Mammary epithelial cell (primary cell): ENCODE results near the gene RCAN1.

ENCODE experiments used
- EZH2 ChIP-seq: IDR thresholded peaks from 2 replicates; pipeline ENCODE4 v1.6.1; 2012; ENCODE audit warnings: low read length, inconsistent platforms, borderline replicate concordance
- TF ChIP-seq, protein P1 (sequence below), 2 donors: IDR thresholded peaks in 1 of 2; conservative IDR thresholded peaks in 1 of 2; 2 replicates each; pipeline ENCODE4 v1.5.1; 2011 to 2012; ENCODE audit warnings: inconsistent platforms in 2 of 2, low read length in 2 of 2, mild to moderate bottlenecking in 2 of 2, control low read depth in 1 of 2, low read depth in 1 of 2; ENCODE audit not compliant: insufficient read depth in 1 of 2; ENCODE audit errors: extremely low read depth in 1 of 2

DNA sequence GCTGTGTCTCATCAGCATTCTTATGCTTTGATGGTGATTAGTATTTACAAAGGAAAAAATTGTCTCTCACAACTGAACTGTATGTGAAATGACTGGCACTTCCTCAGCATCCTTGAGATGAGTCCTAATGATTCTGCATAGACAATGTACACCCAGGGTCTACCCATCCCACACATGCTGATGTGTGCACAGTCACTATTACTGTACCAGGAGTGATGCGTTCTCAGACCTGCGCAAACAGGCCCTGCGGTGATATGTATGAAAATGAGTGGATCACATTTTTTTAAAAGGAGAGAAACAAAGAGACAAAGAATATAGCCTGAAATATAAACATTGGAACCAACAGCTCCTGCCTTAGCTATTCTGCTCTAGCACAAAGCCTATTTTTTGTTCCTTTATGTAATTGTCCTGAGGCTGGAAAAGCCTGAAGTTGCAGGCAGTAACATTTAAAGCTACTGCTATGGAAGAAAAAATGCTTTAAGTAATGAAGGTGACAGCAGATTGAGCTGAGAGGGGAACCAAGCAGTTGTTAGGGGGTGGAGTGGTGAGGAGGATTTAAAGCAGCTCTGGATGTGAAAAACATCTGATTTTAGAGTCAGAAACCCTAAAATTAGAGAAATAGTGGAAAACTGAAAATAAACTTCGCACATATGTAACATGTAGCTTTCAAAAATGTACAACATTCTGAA lies 5.5 kb downstream of the RCAN1 start:
- TF ChIP-seq, protein P1, sequence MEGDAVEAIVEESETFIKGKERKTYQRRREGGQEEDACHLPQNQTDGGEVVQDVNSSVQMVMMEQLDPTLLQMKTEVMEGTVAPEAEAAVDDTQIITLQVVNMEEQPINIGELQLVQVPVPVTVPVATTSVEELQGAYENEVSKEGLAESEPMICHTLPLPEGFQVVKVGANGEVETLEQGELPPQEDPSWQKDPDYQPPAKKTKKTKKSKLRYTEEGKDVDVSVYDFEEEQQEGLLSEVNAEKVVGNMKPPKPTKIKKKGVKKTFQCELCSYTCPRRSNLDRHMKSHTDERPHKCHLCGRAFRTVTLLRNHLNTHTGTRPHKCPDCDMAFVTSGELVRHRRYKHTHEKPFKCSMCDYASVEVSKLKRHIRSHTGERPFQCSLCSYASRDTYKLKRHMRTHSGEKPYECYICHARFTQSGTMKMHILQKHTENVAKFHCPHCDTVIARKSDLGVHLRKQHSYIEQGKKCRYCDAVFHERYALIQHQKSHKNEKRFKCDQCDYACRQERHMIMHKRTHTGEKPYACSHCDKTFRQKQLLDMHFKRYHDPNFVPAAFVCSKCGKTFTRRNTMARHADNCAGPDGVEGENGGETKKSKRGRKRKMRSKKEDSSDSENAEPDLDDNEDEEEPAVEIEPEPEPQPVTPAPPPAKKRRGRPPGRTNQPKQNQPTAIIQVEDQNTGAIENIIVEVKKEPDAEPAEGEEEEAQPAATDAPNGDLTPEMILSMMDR (conservative IDR thresholded peaks at IDR 0.05 in 1 of 2, IDR thresholded peaks at IDR 0.05 in 1 of 2; ENCODE audit: extremely low read depth in 1 of 2, insufficient read depth in 1 of 2, low read depth in 1 of 2, low read length in 2 of 2) = no peak
- no peak for TF ChIP-seq EZH2
